NCI-H1694 (cell line): ENCODE data around the gene TAS2R40.
"Not testable (repeated sequence)": the region's sequence is repeated elsewhere in the genome, so short reads cannot be mapped to it uniquely, and the experiment has no call there.

Experiments
- DNase-seq: peaks from one replicate; lab custom pipeline; 2025; lab: John Stamatoyannopoulos, UW

The TAS2R40 gene

DNA sequence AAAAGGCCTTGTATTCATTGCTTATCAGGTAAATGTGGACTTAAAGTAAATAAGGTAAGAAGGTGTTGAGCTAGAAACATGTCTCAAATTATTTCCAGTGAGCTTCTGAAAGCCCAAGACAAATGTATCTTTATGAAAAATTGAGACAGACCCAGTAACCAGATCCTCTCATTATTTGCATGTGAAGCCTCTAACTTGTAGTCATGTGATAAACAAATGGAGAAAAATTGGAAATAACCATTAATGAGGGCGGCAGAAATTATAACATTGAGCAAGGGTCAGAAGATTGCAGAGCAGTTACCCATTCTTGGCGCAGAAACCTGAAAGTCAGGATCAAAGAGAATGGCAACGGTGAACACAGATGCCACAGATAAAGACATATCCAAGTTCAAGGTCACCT lies at the start of gene TAS2R40:
Gene TAS2R40 (plus strand): TSS at position 301 of the 400 bp plus-strand sequence. CDS start 42 bp downstream, at position 343.
- no peak for DNase-seq

DNA sequence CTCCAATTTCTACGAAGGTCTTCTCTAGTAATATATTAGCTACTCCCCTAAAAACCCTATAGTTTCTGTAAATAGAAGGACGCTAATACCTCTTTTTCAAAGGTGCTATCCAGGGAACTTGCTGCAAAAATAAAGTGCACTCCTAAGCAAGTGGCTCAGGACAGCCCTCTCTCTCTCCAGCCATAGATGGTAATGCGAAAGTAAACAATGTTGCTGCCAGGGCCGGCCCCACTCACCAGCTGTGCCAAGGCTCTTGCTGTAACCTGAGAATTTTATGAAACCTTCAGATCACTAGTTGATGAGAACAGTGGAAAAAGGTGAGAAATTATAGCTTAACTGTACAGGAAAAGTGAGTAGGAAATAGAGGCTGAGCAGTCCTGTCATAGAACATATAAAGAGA lies 49.5 kb upstream of the TAS2R40 start:
- no peak for DNase-seq

GRCh38 chr7:143176128-143176527 lies 45.7 kb upstream of the TAS2R40 start:
- DNase-seq = no peak

GRCh38 chr7:143177374-143178119 lies 44.3 kb upstream of the TAS2R40 start:
- DNase-seq = no peak

GRCh38 chr7:143180771-143181170 lies 41.1 kb upstream of the TAS2R40 start:
- not testable (repeated sequence) for DNase-seq

DNA sequence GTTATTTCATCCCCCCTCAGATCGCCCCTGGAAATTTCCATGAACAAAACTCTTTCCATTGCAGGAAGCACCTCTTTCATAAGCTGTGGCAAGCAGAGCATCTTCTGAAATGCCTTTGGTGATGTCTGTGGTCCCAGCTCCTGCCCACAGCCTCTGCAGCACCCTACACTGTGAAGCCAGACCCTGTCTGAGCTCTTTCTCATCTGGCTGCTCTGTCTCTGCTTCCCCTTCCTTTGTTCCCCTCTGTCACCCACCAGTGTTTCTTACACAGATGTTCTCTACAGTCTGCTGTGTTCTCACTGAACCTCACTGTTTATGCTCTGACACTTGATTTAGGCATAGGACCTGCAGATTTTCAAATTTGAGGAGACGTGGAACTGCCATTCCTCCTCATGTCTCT lies 40.5 kb upstream of the TAS2R40 start:
- no peak for DNase-seq

GRCh38 chr7:143183024-143183423 lies 38.8 kb upstream of the TAS2R40 start, which contains the start of gene TAS2R39:
TAS2R39 (plus strand) TSS chr7:143183419; CDS start chr7:143183419, 0 bp downstream.
- no peak for DNase-seq

DNA sequence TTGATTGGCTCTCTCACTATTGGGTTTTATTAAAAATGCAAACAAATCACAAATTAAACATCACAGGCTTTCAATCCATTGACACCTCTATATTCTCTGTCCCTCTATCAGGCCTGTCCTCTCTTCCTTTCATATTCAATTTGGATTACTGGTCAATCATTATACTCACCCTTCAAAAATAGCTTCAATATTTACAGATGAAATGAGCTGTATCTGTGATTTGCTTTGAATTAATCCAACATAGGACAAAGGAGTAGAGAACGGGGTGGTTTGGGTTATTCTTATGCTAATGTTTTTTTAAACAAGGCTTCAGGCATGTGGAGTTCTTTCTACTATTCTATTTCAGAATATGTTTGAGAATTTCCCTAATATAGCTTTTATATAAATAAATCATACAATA lies 36.3 kb upstream of the TAS2R40 start:
- DNase-seq = no peak

DNA sequence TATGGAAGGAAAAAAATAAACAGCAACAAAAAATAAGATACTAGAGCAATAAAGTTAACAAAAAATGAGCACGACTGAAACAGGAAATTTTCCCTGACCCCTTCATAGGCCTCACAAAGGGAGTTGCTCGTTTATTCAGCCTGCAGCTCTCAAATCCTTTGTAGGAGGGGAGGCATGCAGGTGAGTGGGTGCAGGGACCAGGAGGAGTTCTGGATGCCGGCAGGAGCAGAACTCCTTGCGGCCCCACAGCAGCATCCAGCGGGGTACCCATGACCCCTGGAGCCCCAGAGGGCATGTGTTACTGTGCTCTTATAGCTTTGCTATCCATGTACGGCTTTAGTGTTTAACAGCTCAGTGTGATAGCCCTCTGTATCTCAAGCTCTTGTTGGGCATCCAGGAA lies 32.8 kb upstream of the TAS2R40 start:
- no peak for DNase-seq

- DNase-seq = no peak
Measured at GRCh38 chr7:143193880-143194279, 28.0 kb upstream of the TAS2R40 start.

GRCh38 chr7:143199040-143199439 lies 22.8 kb upstream of the TAS2R40 start:
- no peak for DNase-seq

DNA sequence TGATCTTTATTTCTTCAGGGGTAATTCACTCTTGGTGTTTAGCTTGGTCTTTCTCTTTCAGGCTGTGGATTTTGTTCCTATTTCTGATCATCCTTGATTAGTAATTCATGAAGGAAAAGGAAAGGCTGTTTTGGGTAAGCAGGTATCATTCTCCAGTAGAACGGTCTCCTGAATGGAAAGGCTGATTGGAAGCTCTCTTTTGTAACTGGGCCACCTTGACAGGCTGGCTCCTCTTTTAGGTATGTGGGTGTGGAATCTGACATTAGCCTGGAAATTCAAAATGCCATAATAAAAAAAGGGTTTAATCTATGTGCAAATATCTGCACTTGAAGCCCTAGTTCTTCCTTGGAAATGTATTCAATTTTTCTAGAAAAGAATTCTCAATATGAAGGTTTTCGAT lies 19.7 kb upstream of the TAS2R40 start:
- no peak for DNase-seq

- DNase-seq = no peak
Measured at GRCh38 chr7:143203386-143203785, 18.5 kb upstream of the TAS2R40 start.

DNA sequence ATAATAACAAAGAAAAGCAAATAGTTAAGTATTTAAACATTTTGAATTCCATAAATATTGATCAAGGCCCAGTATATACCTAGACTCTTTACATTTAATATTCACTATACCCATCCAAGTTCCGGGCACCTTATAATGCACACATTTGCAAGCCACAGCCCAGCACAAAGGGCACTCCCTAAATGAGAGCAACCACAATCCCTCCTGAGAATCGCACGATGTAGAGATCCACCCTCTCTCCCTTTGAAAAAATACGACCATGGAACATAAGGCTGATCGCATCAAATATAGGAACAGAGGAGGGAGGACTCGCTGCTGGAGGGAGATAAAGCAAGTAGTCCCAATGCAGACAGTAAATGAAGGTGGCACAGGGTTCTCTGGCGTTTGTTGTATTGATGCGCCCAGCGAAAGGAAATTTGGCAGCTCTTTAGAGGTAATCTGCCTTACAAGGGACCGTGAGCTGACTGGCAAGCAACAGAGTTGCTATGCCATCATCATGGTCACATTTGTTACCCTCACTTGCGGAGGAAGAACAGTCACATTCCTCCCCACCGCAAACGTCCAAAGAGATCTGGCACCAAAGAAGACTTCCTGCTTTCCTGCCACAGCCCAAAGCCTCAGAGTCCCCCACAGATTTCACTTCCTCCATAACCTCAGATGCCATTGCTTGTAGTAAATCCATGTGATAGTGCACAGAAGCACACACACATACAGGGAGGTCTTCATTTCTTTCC lies 16.1 kb upstream of the TAS2R40 start:
- no peak for DNase-seq

DNA sequence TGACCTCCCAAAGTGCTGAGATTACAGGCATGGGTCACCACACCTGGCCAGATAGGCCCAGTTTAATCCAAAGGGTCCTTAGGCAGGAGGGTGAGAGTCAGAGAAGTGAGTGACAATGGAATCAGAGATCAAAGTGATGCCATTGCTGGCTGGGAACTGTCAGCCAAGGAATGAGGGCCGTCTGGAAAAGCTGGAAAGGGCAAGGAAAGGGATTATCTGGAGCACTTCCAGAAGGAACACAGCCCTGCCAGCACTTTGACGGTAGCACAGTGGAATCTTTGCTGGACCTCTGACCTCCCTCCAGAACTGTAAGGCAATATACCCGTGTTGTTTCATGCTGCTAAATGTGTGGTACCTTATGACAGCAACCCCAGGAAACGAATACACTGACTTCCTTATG lies 11.3 kb upstream of the TAS2R40 start:
- no peak for DNase-seq

GRCh38 chr7:143213478-143213877 lies 8.4 kb upstream of the TAS2R40 start:
- not testable (repeated sequence) for DNase-seq

DNA sequence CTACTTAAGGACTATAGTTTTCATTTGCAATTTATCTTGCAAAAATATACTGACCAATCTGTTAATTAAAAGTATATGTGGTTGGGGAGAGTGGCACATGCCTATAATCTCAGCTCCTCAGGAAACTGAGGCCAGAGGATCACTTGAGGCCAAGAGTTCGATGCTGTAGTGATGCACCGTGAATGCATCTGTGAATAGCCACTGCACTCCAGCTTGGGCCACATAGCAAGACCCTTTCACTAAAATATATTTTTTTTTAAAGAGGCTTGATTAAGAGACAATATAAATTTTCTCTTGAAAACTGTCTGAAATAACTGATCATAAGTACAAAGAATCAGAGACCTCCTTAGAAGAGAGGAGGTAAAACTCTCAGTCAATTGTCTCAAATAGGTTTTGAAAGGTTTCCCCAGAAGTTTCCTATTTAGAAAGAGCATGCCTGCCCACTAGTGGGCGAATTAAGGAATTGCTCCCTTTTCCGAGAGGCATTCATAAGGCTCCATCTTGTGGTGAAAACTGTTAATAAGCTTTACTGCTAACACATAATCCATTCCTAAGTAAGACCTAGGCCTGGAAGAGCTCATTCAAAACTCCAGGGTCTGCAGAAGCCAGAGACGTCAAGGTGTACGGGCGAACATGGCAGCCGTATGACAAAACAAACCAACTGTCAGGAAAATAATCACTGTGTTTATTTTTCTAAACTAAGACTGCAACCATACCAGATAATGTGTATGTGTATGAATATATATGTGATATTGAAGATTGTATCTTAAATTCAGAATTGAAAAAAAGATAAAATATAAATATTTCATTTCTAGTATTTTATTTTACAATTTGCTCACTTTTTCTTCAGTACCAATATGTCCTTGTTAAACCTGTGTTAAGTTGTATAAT lies 6.8 kb upstream of the TAS2R40 start:
- peak; percentile 89 for DNase-seq

DNA sequence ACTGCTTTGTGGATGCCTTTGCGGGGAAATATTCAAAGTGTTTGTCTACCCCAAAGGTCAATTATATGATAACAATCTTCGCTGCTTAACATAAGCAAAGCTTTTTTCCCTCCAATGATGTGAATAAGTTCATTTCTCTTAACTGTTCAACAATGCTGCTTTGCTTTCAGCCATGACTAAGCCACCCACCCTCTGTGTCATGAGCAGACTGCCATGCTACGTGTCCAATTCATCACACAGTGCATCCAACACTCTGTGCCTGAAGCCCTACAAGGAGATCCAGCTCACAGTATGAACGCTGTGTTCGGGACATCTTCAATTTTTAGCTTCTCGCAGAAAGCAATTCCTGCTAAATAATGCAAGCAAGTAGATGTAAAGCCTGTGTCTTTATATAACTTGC lies 5.7 kb upstream of the TAS2R40 start:
- DNase-seq = no peak

- no peak for DNase-seq
Measured at GRCh38 chr7:143216686-143217085, 5.2 kb upstream of the TAS2R40 start.

GRCh38 chr7:143217806-143218205 lies 4.0 kb upstream of the TAS2R40 start:
- DNase-seq = no peak

- DNase-seq = no peak
Measured at GRCh38 chr7:143221286-143221685, 551 bp upstream of the TAS2R40 start.

DNA sequence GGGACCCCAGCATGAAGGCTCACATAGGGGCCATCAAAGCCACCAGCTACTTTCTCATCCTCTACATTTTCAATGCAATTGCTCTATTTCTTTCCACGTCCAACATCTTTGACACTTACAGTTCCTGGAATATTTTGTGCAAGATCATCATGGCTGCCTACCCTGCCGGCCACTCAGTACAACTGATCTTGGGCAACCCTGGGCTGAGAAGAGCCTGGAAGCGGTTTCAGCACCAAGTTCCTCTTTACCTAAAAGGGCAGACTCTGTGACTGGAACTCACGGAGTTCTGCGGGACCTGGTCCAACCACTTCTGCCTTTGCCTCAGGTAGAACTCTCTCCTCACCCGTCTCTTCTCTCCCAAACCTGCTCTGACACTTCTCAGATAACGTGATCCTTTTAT lies 945 bp downstream of the TAS2R40 start:
- DNase-seq = no peak
